Posterior vena cava (tissue), 2 donors: ENCODE measurements around the gene SUN5. TPM values are rescaled to one million over a fixed set of nuclear protein-coding genes. Genes with fewer than 3 reads are reported as not detected.
"Not testable (repeated sequence)": the region's sequence is repeated elsewhere in the genome, so short reads cannot be mapped to it uniquely, and the experiment has no call there.

Source experiments
- DNase-seq: peaks from one replicate; pipeline ENCODE4 v3.0.0-alpha.2; 2020; ENCODE audit warnings: low spot score
- intact Hi-C, 2 donors: fragments of 100-400 bp; cut with DNase I; formaldehyde crosslinking; loops; one replicate each; pipeline versions ENCODE4 v1.14.1 to v1.14.2; 2022 to 2023
- long read RNA-seq, 2 donors: library from polyadenylated mRNA; unstranded; transcript quantifications; one replicate each; pipeline ENCODE4 v2.0.0, GENCODE V29; 2020 to 2021
- total RNA-seq, 2 donors: library from RNA; stranded (reverse); fragmentation: NEBNext Ultra II Directional; extraction: Animal tissue kit (Norgen Biotek cat#: 25700); gene quantifications; one replicate each; pipeline ENCODE4 v1.2.1, GENCODE V29; 2021
- donor health status: DM: yes; HTN: yes; CAD: no.
- donor health status: DM: yes; HTN: yes; CAD: no.

SUN5 gene, protein sequence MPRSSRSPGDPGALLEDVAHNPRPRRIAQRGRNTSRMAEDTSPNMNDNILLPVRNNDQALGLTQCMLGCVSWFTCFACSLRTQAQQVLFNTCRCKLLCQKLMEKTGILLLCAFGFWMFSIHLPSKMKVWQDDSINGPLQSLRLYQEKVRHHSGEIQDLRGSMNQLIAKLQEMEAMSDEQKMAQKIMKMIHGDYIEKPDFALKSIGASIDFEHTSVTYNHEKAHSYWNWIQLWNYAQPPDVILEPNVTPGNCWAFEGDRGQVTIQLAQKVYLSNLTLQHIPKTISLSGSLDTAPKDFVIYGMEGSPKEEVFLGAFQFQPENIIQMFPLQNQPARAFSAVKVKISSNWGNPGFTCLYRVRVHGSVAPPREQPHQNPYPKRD
- total RNA-seq = not detected
- long read RNA-seq, donor 1 = 0 reads
- long read RNA-seq, donor 2 = 0 reads

DNA sequence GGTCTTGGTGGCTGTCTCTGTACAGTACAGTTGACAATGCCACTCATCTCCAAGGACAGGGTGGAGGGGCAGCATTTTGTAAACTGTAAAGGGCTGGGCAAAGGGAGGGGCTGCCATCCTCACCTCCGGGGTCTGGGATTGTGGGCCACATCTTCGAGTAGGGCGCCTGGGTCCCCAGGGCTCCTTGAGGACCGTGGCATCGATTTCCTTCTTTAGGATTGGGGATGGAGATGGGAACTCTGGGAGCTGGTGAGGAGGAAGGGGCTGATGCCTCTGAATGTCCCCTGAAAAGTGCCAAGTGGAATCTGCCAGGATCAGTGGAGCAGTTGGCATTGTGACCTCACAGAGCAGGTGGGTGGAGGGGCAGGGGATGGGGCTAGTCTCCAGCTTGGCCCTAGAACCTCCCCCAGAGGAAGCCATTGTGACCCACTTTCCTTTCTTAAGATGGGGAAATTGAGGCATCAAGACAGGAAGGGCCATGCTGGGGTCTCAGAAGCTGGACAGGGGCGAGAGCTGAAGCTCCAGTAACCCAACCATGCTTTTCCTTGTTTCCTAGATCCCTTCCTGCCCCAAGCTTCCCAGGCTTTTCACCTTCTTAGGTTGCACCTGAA lies at the start of gene SUN5:
SUN5 (minus strand) TSS at position 293 of the 611 bp plus-strand sequence; CDS start at position 200, 93 bp downstream.
- peak; percentile 60 for DNase-seq
- intact Hi-C loops = no loop called here

DNA sequence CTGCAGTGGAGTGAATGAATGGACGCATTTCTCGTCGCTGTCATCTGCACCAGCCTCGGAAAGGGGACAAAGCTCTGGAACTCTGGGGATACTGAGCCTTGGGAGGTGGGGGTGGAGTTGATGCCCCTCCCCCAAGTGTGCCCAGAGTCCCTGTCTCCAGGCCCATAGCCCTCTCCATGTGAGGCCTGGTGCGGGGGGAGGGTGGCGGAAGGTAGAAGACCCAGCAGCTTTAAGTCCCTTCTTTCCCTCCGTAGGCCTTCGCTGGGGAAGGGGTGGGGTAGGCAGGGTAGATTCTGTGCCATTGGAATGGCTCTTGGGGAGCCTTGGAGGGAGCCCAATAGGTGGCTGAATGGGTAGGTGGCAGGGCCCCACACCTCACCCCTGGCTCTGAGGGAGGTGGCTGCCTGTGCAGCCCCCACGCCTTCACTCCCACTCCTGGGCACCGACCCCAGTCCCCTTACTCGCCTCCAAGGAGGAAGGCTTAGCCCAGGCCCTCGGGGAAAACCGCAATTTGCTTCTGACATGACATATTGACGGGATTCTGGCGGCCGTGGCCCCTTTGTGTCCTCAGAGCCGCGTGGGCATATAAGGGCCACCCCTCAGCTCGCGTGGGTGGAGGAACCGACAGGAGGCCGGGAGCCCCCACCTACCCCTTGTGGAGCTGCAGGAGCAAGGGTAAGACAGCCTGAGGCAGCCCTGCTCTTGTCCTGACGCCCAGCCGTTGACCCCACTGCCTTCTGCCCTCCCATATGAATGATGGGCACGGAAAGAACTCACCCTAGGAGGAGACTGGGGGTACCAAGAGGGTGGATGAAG lies 49.3 kb upstream of the SUN5 start, which contains the start of gene BPIFB3:
BPIFB3 (plus strand) TSS at position 613 of the 816 bp plus-strand sequence. CDS start 1,533 bp downstream, outside the sequence.
- DNase-seq = no peak
- intact Hi-C loops = no loop called here

DNA sequence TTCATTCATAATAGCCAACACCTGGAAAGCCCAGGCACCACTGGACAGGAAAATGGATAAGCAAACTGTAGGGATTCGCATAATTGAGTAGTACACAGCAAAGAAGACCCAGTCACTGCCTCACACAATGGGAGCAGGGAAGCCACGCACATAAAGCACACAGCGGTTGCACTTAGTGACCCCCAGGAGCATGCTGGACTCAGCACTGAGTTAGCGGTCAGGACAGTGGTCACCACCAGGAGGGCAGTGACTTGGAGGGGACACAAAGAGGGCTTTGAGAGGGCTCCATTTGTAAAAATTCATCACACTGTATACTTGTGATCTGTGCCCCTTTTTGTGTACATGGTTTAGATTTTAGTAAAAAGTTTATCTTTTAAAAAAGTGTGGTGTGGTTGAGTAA lies 47.1 kb upstream of the SUN5 start:
- DNase-seq = no peak
- intact Hi-C loops = no loop called here

DNA sequence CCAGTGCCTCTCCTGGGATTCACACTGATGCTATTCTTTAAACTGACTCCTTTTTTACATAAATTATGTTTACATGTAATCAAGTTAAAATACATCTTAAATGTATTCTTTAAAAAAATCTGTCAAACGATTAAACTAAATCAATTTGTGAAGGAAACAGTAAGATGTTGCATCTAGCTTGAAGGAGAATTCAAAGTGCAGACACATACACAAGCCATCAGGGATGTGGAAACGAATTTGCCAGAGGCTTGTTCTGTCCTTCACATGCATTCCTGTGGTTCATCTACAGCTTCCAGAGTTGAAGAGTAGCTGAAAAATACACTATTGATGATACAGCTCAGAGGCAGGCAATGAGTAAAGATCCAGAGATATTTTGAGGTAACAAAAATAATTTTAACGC lies 42.2 kb upstream of the SUN5 start:
- no peak for DNase-seq
- intact Hi-C loops = no loop called here

DNA sequence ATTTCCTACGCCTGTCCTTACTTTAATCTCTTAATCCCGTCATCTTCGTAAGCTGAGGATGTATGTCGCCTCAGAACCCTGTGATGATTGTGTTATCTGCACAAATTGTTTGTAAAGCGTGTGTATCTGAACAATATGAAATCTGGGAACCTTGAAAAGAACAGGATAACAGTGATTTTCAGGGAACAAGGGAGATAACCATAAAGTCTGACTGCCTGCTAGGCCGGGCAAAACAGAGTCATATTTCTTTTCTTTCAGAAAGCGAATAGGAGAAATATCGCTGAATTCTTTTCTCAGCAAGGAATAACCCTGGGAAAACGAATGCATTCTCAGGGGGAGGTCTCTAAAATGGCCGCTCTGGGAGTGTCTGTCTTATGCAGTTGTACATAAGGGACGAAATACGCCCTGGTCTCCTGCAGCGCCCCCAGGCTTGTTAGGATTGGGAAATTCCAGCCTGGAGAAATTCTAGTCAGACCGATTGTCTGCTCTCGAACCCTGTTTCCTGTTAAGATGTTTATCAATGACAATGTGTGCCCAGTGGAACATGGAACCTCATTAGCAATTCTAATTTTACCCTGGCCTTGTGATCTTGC lies 41.0 kb upstream of the SUN5 start:
- DNase-seq, intact Hi-C loops: not testable (repeated sequence)

DNA sequence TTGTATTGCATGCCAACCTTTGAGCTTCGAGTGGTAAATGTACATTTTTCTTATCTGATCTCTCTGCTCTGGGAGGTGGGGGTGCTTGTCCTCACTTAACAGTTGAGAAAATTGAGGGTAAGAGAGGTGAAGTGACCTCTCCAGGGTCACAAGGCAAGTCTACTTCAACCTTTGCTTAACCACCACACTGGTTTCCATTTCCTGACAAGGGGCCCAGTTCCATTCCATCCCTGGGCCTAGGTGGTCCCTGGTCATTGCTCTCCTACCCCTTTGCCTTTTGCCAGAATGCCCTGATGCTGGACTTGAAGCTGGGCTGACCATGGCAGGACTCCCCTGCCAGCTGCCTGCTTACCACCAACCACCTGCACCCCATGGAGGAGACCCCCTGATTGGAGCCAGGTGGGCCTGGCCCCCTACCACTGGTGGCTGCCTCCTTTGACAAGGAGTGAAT lies 39.5 kb upstream of the SUN5 start:
- DNase-seq = no peak
- intact Hi-C loops = no loop called here

DNA sequence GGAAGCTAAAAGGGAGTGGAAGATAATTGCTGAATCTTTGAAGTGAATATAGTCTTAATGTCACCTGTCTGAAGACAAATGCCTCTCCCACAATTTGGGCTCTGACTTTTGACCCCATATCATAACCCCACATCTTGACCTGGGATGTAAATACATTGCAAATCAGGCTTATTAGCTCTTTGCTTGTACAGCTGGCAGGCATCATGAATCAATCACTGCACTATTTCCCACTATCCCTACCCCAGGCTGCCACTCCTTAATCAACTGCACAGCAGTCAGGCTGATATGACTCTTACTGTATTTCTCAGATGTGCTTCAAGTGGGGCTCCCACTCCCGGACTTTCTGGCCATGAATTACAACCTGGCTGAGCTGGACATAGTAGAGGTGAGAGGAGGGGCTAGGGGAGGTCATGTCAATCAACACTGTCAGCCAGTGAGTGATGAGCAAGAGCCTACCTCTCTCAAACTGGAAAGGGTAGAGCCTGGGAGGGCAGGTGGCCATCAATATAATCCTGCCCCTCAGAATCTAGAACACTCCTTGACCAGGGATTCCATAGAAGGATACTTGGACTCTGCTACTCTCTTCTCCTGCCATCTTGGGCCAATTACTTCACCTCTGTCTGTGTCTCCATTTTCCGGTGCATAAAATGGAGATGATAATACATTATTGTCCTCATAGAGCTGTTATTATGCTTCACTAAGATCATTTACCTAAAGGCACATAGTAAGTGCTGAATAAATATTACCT lies 38.9 kb upstream of the SUN5 start:
- intact Hi-C loops = no loop called here
- no peak for DNase-seq

DNA sequence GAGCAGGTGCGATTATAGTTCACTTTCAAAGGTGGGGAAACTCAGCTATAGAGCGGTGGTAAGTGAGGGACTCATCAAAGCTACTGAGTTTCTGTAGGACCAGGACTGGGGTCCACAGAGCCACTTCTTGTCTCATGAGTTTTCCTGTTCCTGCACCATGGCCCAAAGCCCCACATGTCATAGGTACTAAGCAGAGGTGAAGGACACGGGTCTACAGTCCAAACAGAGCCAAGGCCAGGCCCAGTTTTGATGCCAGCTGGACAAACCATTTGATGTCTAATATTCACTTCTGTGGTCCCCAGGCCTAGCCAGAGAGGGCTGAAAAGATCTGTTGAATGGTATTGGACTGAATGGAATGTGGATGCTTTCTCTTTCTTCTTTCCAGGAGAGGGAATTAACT lies 38.2 kb upstream of the SUN5 start:
- intact Hi-C loops = no loop called here
- DNase-seq = no peak

DNA sequence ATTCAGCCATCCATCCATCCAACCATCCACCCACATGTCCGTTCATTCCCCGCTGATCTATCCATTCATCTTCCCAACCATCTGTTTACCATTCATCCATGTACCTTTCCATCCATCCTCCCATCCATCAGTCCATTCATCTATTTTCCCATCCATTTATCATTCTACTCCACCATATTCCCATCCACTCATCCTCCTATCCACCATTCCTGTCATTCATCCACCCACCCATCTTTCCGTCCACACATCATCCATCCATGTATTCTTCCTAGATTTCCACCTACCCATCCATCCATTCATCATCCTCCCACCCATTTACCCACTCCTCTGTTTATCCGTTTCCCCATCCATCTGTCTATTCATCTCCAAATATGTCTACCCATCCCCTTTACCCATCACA lies 34.0 kb upstream of the SUN5 start:
- intact Hi-C loops = loop anchor here in 1 of 2 donors (1.0 kb wide), 1 partner anchor 31 kb away; the partner anchor contains the start of gene BPIFB2
- DNase-seq = no peak

DNA sequence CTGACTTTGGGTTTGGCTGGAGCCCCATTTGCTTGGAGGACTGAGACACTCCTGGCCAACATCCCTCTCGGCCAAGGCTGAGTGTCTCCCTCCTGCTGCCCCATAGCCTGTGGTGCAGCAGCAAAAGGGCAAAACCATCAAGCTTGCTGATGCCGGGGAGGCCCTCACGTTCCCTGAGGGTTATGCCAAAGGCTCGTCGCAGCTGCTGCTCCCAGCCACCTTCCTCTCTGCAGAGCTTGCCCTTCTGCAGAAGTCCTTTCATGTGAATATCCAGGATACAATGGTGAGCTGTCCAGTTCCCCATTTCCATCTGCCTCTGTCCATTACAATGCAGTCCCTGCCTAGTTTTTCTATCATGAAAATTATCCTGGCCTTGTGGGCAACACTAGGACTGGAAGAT lies 33.2 kb upstream of the SUN5 start:
- intact Hi-C loops = no loop called here

DNA sequence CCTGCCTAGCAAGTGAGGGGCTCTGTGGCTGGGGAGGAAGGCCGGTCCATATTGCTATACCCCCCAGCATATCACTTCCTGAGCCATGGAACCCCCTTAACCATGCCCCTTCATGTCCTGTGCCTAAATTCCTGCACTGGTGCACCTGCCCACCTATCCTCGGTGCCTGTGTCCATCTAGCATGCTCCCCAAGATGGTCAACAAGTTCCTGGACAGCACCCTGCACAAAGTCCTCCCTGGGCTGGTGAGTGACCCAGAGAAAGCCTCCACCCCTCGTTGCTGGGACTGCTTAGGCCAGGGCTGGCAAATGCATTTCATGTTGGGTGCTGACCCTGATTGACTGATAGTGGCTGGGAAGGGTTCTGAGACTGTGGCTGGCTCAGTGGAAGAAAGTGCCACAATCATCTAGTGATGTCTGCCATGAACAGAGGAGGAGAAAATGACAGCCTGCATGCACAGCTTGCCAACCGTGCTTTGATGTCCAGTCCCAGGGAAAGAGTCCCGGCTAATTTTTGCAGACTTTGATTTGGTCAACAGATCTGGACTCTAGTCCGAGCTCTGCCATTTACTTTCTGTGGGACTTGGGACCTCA lies 30.8 kb upstream of the SUN5 start:
- intact Hi-C loops = no loop called here
- DNase-seq = no peak

More for the DNA sequence above, 33.2 kb upstream of the SUN5 start:
- no peak for DNase-seq

DNA sequence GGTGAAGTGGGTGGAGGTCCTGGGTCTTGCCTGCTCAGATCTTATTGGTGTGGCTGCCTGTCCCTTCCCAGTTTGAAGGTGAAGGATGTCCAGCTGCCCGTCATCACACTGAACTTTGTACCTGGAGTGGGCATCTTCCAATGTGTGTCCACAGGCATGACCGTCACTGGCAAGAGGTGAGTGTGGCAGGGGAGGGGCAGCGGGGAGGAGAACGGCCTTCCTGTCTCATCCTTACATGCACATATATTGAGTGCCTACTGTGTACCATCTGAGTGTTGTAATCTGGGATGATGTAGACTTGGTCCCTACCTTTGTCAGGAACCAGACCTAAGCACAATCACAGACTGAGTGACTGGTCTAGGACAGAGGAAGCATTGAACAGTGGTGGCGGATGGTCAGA lies 29.9 kb upstream of the SUN5 start:
- DNase-seq = no peak
- intact Hi-C loops = no loop called here

DNA sequence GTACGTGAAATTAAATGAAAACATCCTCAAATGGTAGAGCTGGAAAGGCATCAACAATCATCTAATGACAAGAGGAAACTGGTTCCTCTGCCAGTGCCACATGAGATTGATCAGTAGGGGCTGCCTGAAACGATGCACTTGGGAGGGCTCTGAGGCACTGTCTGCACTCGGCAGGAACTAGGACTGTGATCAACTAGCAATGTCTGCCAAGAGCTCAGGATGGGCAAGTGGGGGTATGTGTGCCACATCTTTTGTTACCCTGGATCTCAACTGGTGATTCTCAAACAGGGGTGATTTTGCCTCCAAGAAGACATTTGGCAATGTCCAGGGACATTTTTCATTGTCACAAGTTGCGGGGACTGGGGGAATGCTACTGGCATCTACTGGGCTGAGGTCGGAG lies 29.1 kb upstream of the SUN5 start:
- DNase-seq = no peak
- intact Hi-C loops = no loop called here

DNA sequence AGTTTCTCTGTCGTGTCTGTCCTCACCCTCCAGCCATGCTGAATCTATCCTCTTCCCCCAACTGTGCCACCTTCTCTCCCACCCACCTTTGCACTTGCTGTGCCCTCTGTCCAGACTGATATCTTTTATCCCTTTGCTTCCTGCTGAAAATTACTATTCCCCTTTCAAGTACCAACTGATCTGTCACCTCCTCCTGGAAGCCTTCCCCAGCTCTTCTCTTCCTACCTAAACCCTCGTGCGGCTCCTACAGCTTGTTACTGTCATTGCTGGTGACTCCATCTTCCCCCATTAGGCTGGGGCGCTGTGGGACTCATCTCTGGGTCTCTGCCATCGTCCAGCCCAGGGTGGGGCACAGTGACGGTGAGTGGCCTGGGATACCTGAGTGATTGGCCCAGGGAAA lies 28.3 kb upstream of the SUN5 start:
- intact Hi-C loops = no loop called here
- DNase-seq = no peak

DNA sequence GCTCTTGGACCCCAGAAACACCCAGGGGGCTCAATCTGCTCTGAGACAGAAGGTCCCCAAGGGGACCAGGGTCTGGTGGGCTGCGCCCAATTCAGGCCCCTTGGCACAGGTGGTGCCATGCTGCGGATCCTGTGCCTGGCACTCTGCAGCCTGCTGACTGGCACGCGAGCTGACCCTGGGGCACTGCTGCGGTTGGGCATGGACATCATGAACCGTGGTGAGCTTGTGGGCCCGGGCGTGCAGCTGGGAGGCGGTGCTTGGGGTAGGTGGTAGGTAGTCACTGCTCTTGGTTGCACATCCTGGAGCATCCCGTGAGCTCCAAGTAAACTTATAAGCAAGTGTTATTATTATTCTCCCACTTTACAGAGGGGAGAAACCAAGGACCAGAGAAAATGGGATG lies 27.3 kb upstream of the SUN5 start, which contains the start of gene BPIFB6:
BPIFB6 (plus strand) TSS at position 118 of the 400 bp plus-strand sequence; CDS start at position 118, 0 bp downstream.
- intact Hi-C loops = no loop called here
- no peak for DNase-seq

DNA sequence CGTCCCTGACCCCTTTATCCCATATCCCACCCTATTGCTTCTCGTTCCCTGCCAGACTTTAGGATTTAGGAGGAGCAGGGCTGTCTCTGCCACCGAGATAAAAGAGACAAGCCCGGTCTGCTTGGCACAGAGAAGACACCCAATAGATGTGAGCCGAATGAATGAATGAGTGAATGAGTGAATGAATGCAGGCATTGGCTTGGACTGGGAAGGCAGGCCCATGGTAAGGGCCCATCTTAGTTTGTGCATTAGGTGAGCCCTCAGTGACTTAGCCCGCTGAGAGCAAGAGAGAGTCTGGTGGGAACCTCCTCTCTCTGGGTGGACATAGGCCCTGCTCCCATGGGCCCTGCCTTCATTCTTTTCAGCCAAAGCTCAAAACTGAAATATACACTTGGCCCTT lies 26.3 kb upstream of the SUN5 start:
- intact Hi-C loops = no loop called here
- no peak for DNase-seq

DNA sequence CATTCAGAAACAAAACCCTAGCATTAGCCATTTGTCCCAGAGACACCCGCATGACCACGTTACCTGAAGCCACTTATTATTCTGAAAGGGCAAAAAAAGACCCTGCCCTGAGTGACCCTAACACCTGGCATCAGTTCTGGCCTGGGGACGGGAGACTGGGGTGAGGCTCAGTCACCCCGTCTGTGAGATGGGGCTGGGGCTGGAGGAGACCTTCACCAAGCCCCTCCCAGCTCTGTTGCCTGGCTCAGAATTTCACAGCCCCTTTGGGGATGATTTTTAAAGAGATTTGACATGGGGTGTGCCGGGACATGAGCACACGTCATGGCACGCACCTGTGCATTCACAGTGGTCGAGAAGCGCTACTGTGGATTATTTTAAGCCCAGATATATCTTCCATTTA lies 25.8 kb upstream of the SUN5 start:
- intact Hi-C loops = no loop called here
- DNase-seq = no peak

DNA sequence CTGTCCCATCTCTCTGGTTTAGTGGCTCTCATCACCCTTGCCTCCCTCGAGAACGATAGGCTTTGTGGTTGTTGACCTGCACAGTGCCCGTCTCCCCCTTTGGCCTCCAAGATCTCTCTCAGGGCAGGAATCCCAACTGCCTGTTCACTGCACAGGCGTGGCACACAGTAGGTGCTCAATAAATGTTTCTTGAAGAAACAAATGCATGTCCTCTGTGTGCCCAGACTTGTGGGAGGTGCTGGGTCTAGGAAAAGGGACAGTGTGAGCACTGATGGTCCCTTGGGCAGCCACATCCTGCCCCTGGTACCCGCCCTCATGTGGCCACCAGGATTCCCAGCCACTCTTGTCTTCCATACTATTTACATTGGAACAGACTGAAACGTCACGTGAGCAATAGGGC lies 24.6 kb upstream of the SUN5 start:
- no peak for DNase-seq
- intact Hi-C loops = no loop called here
